Measurements from ENCODE around the gene CLPSL2.
"Not testable (repeated sequence)": the region's sequence is repeated elsewhere in the genome, so short reads cannot be mapped to it uniquely, and the experiment has no call there.

CLPSL2 gene

GRCh38 chr6:35776364-35777215 lies at the start of gene CLPSL2:
Gene CLPSL2 (plus strand): TSS chr6:35776598. CDS start chr6:35776619, 21 bp downstream.
- H3K9me3 Mint-ChIP-seq: no peaks in the 10 kb centered on the region
- no peak for DNase-seq (ENCODE audit: low spot score in 2 of 2)
- peaks cover 12% of the 10 kb centered on the region for H3K4me1 Mint-ChIP-seq
- H3K36me3 Mint-ChIP-seq: no peaks in the 10 kb centered on the region
- H3K27ac Mint-ChIP-seq: no peak within 1 kb of the TSS
- peak; percentile 32 for ATAC-seq
- peak within 1 kb of the TSS; percentile 43 for H3K4me3 Mint-ChIP-seq

- Mint-ChIP-seq H3K36me3 (peaks cover 13% of the 10 kb centered on the region), H3K9me3 (no peaks in the 10 kb centered on the region), H3K4me1 (peaks cover 68% of the 10 kb centered on the region), H3K4me3 (peak overlapping the region; percentile 66), H3K27ac (peak overlapping the region; percentile 86)
- DNase-seq (ENCODE audit: low spot score in 2 of 2): no peak
- ATAC-seq: peak; percentile 27
These were observed 49.0 kb upstream of the CLPSL2 start for GRCh38 chr6:35727231-35727934.

- peak; percentile 70 to 88 for DNase-seq (ENCODE audit: low spot score in 2 of 2)
- ATAC-seq: peak; percentile 76
- peaks cover 14% of the 10 kb centered on the region for H3K36me3 Mint-ChIP-seq
- peak overlapping the region; percentile 86 for H3K27ac Mint-ChIP-seq
- H3K4me3 Mint-ChIP-seq: peak overlapping the region; percentile 66
- H3K4me1 Mint-ChIP-seq: peaks cover 71% of the 10 kb centered on the region
- H3K9me3 Mint-ChIP-seq: no peaks in the 10 kb centered on the region
These were observed 48.3 kb upstream of the CLPSL2 start for GRCh38 chr6:35727935-35728682.

- peaks cover 14% of the 10 kb centered on the region for H3K36me3 Mint-ChIP-seq
- ATAC-seq (no peak), DNase-seq (ENCODE audit: low spot score in 2 of 2) (peak in 1 of 2 donors; percentile 67)
- H3K27ac Mint-ChIP-seq: peak overlapping the region; percentile 86
- H3K4me1 Mint-ChIP-seq: peaks cover 74% of the 10 kb centered on the region
- peak overlapping the region; percentile 66 for H3K4me3 Mint-ChIP-seq
- H3K9me3 Mint-ChIP-seq: no peaks in the 10 kb centered on the region
These were observed 47.4 kb upstream of the CLPSL2 start for GRCh38 chr6:35728683-35729678.

- H3K4me1 Mint-ChIP-seq: peaks cover 77% of the 10 kb centered on the region
- DNase-seq (ENCODE audit: low spot score in 2 of 2) (no peak), ATAC-seq (no peak)
- no peaks in the 10 kb centered on the region for H3K9me3 Mint-ChIP-seq
- H3K36me3 Mint-ChIP-seq: peaks cover 14% of the 10 kb centered on the region
- H3K27ac Mint-ChIP-seq: no peak overlapping the region
- peak overlapping the region; percentile 66 for H3K4me3 Mint-ChIP-seq
These were observed 46.7 kb upstream of the CLPSL2 start for GRCh38 chr6:35729722-35730121.

GRCh38 chr6:35730745-35731413 lies 45.5 kb upstream of the CLPSL2 start:
- DNase-seq (ENCODE audit: low spot score in 2 of 2) (no peak), ATAC-seq (peak; percentile 0)
- Mint-ChIP-seq H3K4me3 (peak overlapping the region; percentile 82), H3K27ac (peak overlapping the region; percentile 88), H3K36me3 (peaks cover 14% of the 10 kb centered on the region), H3K4me1 (peaks cover 80% of the 10 kb centered on the region), H3K9me3 (no peaks in the 10 kb centered on the region)

- Mint-ChIP-seq H3K9me3 (no peaks in the 10 kb centered on the region), H3K4me1 (peaks cover 80% of the 10 kb centered on the region), H3K4me3 (peak overlapping the region; percentile 82), H3K36me3 (peaks cover 14% of the 10 kb centered on the region), H3K27ac (peak overlapping the region; percentile 88)
- ATAC-seq (peak; percentile 68), DNase-seq (ENCODE audit: low spot score in 2 of 2) (peak; percentile 83 to 98)
These were observed 45.0 kb upstream of the CLPSL2 start for GRCh38 chr6:35731414-35731735.

GRCh38 chr6:35731736-35732532 lies 44.5 kb upstream of the CLPSL2 start:
- ATAC-seq (peak; percentile 65), DNase-seq (ENCODE audit: low spot score in 2 of 2) (peak; percentile 87 to 97)
- Mint-ChIP-seq H3K4me1 (peaks cover 75% of the 10 kb centered on the region), H3K27ac (peak overlapping the region; percentile 88), H3K36me3 (peaks cover 14% of the 10 kb centered on the region), H3K4me3 (peak overlapping the region; percentile 82), H3K9me3 (no peaks in the 10 kb centered on the region)

- peaks cover 14% of the 10 kb centered on the region for H3K36me3 Mint-ChIP-seq
- no peaks in the 10 kb centered on the region for H3K9me3 Mint-ChIP-seq
- H3K27ac Mint-ChIP-seq: no peak overlapping the region
- DNase-seq (ENCODE audit: low spot score in 2 of 2): no peak
- H3K4me3 Mint-ChIP-seq: no peak overlapping the region
- peaks cover 70% of the 10 kb centered on the region for H3K4me1 Mint-ChIP-seq
- ATAC-seq: no peak
These were observed 42.8 kb upstream of the CLPSL2 start for GRCh38 chr6:35733633-35734032.

GRCh38 chr6:35734319-35734718 lies 42.1 kb upstream of the CLPSL2 start:
- ATAC-seq; DNase-seq (ENCODE audit: low spot score in 2 of 2); H3K9me3 Mint-ChIP-seq; H3K4me3 Mint-ChIP-seq: not testable (repeated sequence)
- peaks cover 63% of the 10 kb centered on the region for H3K4me1 Mint-ChIP-seq
- H3K36me3 Mint-ChIP-seq: peaks cover 14% of the 10 kb centered on the region
- H3K27ac Mint-ChIP-seq: peak overlapping the region; percentile 17

GRCh38 chr6:35735452-35735851 lies 40.9 kb upstream of the CLPSL2 start:
- Mint-ChIP-seq H3K27ac (no peak overlapping the region), H3K36me3 (peaks cover 14% of the 10 kb centered on the region), H3K4me3 (no peak overlapping the region), H3K9me3 (no peaks in the 10 kb centered on the region), H3K4me1 (peaks cover 51% of the 10 kb centered on the region)
- ATAC-seq (no peak), DNase-seq (ENCODE audit: low spot score in 2 of 2) (no peak)

GRCh38 chr6:35736253-35736894 lies 40.0 kb upstream of the CLPSL2 start:
- Mint-ChIP-seq H3K4me1 (peaks cover 46% of the 10 kb centered on the region), H3K27ac (no peak overlapping the region), H3K9me3 (no peaks in the 10 kb centered on the region), H3K4me3 (no peak overlapping the region), H3K36me3 (peaks cover 11% of the 10 kb centered on the region)
- ATAC-seq: peak; percentile 59
- peak; percentile 80 to 92 for DNase-seq (ENCODE audit: low spot score in 2 of 2)

- Mint-ChIP-seq H3K27ac (peak within 1 kb of the TSS; percentile 32), H3K4me1 (peaks cover 43% of the 10 kb centered on the region), H3K36me3 (peaks cover 5% of the 10 kb centered on the region), H3K9me3 (no peaks in the 10 kb centered on the region), H3K4me3 (no peak within 1 kb of the TSS)
- DNase-seq (ENCODE audit: low spot score in 2 of 2) (peak in 1 of 2 donors; percentile 53), ATAC-seq (no peak)
These were observed 39.4 kb upstream of the CLPSL2 start, which contains the start of gene ARMC12 for GRCh38 chr6:35736982-35737412. Gene ARMC12 (plus strand): TSS chr6:35737032. CDS start chr6:35737109, 77 bp downstream.

Data from stimulated activated effector memory CD8-positive, alpha-beta T cell treated with anti-CD3 and anti-CD28 coated beads, Interleukin-12 subunit alpha, Interleukin-12 subunit beta, amount 100 ng/mL, for 72 hours (primary cell).